HG02588 (cell line): Measurements from ENCODE around the gene QPRT.
"Not testable (repeated sequence)": the region's sequence is repeated elsewhere in the genome, so short reads cannot be mapped to it uniquely, and the experiment has no call there.

Experiments
- ATAC-seq: cut with Tn5 transposase; IDR thresholded peaks from one replicate; pipeline ENCODE4 v1.9.1; 2021; ENCODE audit warnings: mild to moderate bottlenecking, moderate library complexity; ENCODE audit not compliant: unreplicated experiment

Gene QPRT

DNA sequence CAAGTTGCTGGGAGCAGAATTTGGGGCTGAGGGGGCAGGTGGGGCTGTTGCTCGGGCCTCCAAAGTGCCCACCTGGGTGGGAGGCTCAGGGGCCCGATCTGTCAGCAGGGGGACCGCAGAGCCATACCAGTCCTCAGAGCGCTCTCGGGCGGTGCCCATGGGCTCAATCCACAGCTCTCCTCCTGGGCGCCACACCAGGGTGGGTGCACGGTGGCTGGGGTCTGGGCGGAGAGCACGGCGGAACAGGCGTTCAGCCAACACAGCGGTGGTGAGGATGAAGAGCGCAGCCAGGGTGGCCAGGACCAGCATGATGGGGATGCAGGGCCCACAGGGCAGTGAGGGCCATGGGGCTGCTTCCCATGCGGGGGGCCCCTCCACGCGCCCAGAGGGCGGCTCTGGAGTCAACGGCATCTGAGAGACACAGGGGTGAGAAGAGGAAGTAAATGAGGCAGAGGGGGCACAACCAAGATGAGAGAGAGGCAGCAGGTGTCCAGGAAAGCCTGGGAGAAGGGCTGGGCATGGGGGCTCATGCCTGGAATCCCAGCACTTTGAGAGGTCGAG is 65.6 kb downstream of the QPRT start:
- ATAC-seq, result no peak

DNA sequence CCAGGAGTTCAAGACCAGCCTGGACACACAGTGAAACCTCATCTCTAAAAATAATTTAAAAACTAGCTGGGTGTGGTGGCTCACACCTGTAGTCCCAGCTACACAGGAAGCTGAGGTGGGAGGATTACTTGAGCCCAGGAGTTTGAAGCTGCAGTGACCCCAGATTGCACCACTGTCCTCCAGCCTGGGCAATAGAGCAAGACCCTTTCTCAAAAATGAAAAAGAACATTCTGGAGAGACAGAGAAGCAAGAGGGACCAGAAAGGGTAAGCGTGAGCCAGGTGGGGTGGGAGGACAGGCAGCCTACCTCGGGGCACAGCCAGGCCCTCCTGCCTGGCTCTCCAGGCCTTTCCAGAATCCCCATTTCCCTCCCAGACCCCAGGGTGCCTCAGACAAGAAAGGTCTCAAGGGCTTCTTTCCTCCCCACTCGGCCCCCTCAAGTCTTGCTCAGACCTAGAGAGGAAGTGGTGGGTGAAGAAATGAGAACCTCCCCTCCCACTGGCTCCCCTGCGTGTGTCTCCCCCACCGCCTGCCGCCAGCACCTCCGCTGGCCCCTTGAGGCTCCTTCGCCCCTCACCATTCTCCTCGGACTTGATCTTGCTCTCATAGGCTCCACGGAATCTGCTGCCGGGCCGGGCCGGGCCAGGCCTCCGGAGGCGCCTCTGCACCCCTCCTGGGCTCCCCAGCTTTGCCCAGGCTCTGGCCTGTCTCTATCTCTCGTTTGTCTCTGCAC is 66.3 kb downstream of the QPRT start:
- ATAC-seq, result peak; percentile 37

DNA sequence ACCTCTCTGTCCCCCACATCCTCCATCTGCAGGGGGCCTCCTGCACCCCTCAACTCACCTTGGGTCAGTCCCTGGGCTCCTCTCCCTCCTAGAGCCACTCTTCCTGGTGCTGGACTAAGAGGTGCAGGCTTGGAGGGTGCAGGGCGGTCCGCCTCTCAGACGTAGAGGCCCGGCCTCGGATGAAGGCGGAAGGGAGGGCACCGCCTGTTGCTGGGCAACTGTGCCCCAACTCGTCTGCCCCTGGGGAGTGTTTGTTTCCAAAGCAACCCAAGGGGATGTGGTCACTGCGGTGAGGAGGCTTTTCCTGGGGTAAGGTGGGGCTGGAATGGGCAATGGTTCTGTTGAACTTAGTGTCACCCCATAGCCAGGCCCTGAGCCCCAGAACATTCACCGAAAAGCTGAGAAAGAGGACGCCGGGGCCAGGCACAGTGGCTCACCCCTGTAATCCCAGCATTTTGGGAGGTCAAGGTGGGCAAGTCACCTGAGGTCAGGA is 66.9 kb downstream of the QPRT start, which contains the start of gene C16orf54:
TSS of gene C16orf54 (minus strand) at position 138 of the 493 bp plus-strand sequence. CDS start 1,039 bp downstream, outside the sequence.
- peak; percentile 76 for ATAC-seq

DNA sequence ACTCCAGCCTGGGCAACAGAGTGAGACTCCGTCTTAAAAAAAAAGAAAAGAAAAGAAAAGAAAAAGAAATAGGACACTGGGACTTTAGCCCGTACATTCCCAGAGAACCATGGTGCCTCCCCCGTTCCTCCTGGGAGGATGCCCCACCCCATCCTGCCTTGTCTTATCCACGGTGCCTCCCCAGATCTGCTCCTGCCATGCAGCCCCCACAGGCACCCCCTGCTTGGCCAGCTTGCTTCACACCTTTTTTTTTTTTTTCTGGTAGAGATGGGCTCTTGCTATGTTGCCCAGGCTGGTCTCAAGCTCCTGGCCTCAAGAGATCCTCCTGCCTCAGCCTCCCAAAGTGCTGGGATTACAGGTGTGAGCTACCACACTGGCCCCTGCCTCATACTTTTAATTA is 67.5 kb downstream of the QPRT start:
- not testable (repeated sequence) for ATAC-seq
